ENCODE results near the gene OSGIN1.

OSGIN1 gene

GRCh38 chr16:83946781-83947566 lies 6.1 kb upstream of the OSGIN1 start:
- H3K4me3 ChIP-seq (ENCODE audit: low read depth in 1 of 2, low read length in 2 of 2): no peak overlapping the region
- H3K79me2 ChIP-seq (ENCODE audit: insufficient read depth, low read length): no peaks in the 10 kb centered on the region
- no peak overlapping the region for H3K4me2 ChIP-seq (ENCODE audit: insufficient read depth, low read length)
- H3K4me1 ChIP-seq (ENCODE audit: insufficient read depth, low read length): no peaks in the 10 kb centered on the region
- H4K20me1 ChIP-seq (ENCODE audit: insufficient read depth, low read length): no peaks in the 10 kb centered on the region
- H3K9ac ChIP-seq (ENCODE audit: low read depth, low read length): no peak overlapping the region
- H3K27ac ChIP-seq (ENCODE audit: low read length): no peak overlapping the region
- no peaks in the 10 kb centered on the region for H3K27me3 ChIP-seq (ENCODE audit: insufficient read depth, low read length, poor library complexity)
- no peaks in the 10 kb centered on the region for H3K36me3 ChIP-seq (ENCODE audit: insufficient read depth, low read length)
- no peaks in the 10 kb centered on the region for H3K9me3 ChIP-seq (ENCODE audit: insufficient read depth, low read length, severe bottlenecking)
- DNase-seq (no peak), ATAC-seq (ENCODE audit: insufficient read depth, low read depth) (no peak)
- H2AFZ ChIP-seq (ENCODE audit: low read depth, low read length): no peak overlapping the region
- TF ChIP-seq CTCF (IDR thresholded peaks at IDR 0.05; ENCODE audit: borderline replicate concordance, extremely low read depth, low read length, poor library complexity, severe bottlenecking) (no peak), EZH2 (IDR thresholded peaks at IDR 0.05; ENCODE audit: borderline replicate concordance, low read depth, low read length, severe bottlenecking) (no peak)

GRCh38 chr16:83947642-83948234 lies 5.3 kb upstream of the OSGIN1 start:
- no peak overlapping the region for H3K4me2 ChIP-seq (ENCODE audit: insufficient read depth, low read length)
- DNase-seq (no peak), ATAC-seq (ENCODE audit: insufficient read depth, low read depth) (no peak)
- H4K20me1 ChIP-seq (ENCODE audit: insufficient read depth, low read length): no peaks in the 10 kb centered on the region
- H3K36me3 ChIP-seq (ENCODE audit: insufficient read depth, low read length): no peaks in the 10 kb centered on the region
- no peak overlapping the region for H3K4me3 ChIP-seq (ENCODE audit: low read depth in 1 of 2, low read length in 2 of 2)
- no peak overlapping the region for H3K9ac ChIP-seq (ENCODE audit: low read depth, low read length)
- peaks cover 3% of the 10 kb centered on the region for H3K4me1 ChIP-seq (ENCODE audit: insufficient read depth, low read length)
- H3K9me3 ChIP-seq (ENCODE audit: insufficient read depth, low read length, severe bottlenecking): no peaks in the 10 kb centered on the region
- TF ChIP-seq CTCF (IDR thresholded peaks at IDR 0.05; ENCODE audit: borderline replicate concordance, extremely low read depth, low read length, poor library complexity, severe bottlenecking): no peak
- no peak for TF ChIP-seq EZH2 (IDR thresholded peaks at IDR 0.05; ENCODE audit: borderline replicate concordance, low read depth, low read length, severe bottlenecking)
- H2AFZ ChIP-seq (ENCODE audit: low read depth, low read length): no peak overlapping the region
- no peak overlapping the region for H3K27ac ChIP-seq (ENCODE audit: low read length)
- H3K27me3 ChIP-seq (ENCODE audit: insufficient read depth, low read length, poor library complexity): no peaks in the 10 kb centered on the region
- no peaks in the 10 kb centered on the region for H3K79me2 ChIP-seq (ENCODE audit: insufficient read depth, low read length)

- H3K9me3 ChIP-seq (ENCODE audit: insufficient read depth, low read length, severe bottlenecking): no peaks in the 10 kb centered on the region
- H3K36me3 ChIP-seq (ENCODE audit: insufficient read depth, low read length): no peaks in the 10 kb centered on the region
- TF ChIP-seq CTCF (IDR thresholded peaks at IDR 0.05; ENCODE audit: borderline replicate concordance, extremely low read depth, low read length, poor library complexity, severe bottlenecking): no peak
- TF ChIP-seq EZH2 (IDR thresholded peaks at IDR 0.05; ENCODE audit: borderline replicate concordance, low read depth, low read length, severe bottlenecking): no peak
- no peaks in the 10 kb centered on the region for H3K79me2 ChIP-seq (ENCODE audit: insufficient read depth, low read length)
- H3K9ac ChIP-seq (ENCODE audit: low read depth, low read length): no peak overlapping the region
- H2AFZ ChIP-seq (ENCODE audit: low read depth, low read length): no peak overlapping the region
- ATAC-seq (ENCODE audit: insufficient read depth, low read depth): no peak
- H3K27ac ChIP-seq (ENCODE audit: low read length): no peak overlapping the region
- peaks cover 11% of the 10 kb centered on the region for H3K4me1 ChIP-seq (ENCODE audit: insufficient read depth, low read length)
- DNase-seq: no peak
- H3K4me2 ChIP-seq (ENCODE audit: insufficient read depth, low read length): no peak overlapping the region
- H4K20me1 ChIP-seq (ENCODE audit: insufficient read depth, low read length): no peaks in the 10 kb centered on the region
- H3K27me3 ChIP-seq (ENCODE audit: insufficient read depth, low read length, poor library complexity): peaks cover 7% of the 10 kb centered on the region
- no peak overlapping the region for H3K4me3 ChIP-seq (ENCODE audit: low read depth in 1 of 2, low read length in 2 of 2)
Observed at GRCh38 chr16:83948914-83949723, 3.9 kb upstream of the OSGIN1 start.
